SK-N-DZ (cell line): ENCODE results near the gene GDPGP1.

Experiments used
- DNase-seq: peaks from one replicate; pipeline ENCODE4 v3.0.0-alpha.2; 2015; ENCODE audit warnings: low spot score

GDPGP1 gene

DNA sequence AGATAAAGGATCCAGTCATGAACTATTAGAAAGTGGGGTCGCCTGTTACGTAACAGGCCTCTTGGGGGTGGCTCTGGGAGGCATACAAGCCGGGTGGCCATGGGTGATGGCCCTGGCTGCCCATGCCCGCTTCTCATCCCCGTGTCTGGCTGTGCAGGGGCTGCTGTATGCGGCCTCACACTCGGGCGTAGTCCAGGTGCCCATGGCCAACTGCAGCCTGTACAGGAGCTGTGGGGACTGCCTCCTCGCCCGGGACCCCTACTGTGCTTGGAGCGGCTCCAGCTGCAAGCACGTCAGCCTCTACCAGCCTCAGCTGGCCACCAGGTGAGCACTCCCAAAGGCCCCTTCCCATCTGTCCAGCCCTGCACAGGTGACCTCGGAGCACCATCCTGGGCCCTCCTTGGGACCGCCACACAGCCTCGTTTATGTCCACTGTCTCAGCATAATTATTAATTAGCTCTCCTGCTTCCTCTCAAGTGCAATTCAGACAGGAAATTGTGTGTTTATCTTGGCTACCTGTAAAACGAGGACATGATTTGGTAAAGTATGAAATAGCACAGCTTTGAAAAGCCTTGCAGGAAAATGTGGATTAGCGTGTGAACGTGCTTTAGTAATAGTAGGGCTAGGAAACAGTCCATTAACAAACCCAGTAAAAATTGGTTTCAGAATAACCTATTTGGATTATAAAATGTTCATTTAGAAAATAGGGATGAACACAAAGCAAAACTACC, 8.3 kb upstream of the GDPGP1 start:
- no peak for DNase-seq

- DNase-seq = no peak
These were observed 6.7 kb upstream of the GDPGP1 start for GRCh38 chr15:90227336-90227735.

- no peak for DNase-seq
These were observed 5.9 kb upstream of the GDPGP1 start for GRCh38 chr15:90227816-90228772.

DNA sequence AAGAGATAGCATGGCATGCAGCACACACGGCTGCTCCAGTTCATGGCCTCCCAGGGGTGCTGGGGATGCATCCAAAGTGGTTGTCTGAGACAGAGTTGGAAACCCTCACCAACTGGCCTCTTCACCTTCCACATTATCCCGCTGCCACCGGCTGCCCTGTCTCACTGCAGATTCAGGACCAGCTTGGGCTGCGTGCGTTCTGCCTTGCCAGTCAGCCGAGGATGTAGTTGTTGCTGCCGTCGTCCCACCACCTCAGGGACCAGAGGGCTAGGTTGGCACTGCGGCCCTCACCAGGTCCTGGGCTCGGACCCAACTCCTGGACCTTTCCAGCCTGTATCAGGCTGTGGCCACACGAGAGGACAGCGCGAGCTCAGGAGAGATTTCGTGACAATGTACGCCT, 5.0 kb upstream of the GDPGP1 start:
- no peak for DNase-seq

- no peak for DNase-seq
These were observed 3.9 kb upstream of the GDPGP1 start for GRCh38 chr15:90230071-90230494.

- no peak for DNase-seq
These were observed 3.4 kb upstream of the GDPGP1 start for GRCh38 chr15:90230610-90231009.

DNA sequence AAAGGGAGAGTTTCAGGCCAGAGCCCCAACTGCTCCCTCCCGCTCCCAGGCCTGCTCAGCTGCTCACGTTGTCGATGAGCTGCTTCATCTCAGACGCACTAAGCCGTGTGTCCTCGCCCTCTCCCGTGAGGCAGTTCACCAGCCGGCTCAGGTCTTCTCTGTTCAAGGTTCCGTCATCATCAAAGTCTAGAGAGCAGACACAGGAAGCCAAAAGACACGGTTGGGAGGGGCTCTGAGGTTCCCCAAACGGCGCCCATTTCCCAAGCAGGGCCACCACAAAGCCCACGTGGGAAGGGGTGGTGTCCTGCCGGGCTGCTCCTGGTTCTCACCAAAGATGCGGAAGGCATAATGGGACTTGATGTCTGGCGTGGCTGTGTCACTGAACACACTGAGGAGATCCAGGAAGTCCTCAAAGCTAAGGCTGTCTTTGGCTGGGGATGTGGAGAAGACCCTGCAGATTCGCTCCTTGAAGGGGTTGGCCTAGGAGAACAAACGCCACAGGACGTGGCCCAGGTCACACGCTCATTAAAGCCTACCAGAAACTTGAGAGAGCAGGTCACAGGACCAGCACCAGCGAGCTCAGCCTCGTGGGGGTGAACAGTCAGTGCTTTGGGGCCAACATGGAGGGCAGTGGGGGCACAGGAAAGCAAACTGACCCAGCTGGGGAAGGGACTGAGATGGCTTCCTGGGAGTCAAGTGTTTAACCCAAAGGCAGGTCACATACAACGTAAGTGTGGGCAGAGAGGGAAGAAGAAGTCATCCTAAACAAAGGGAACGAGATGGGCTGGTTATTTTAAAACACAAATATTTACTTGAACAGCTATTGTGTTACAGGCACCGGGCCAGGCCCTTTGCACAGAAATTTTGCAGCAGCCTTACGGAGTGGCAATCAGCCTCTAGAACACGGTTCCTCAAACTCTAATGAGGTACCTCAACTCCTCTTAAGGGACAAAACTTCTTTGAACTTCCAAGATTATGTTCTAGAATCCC, 2.7 kb upstream of the GDPGP1 start:
- DNase-seq = no peak

- no peak for DNase-seq
These were observed 1.8 kb upstream of the GDPGP1 start for GRCh38 chr15:90232196-90232595.

DNA sequence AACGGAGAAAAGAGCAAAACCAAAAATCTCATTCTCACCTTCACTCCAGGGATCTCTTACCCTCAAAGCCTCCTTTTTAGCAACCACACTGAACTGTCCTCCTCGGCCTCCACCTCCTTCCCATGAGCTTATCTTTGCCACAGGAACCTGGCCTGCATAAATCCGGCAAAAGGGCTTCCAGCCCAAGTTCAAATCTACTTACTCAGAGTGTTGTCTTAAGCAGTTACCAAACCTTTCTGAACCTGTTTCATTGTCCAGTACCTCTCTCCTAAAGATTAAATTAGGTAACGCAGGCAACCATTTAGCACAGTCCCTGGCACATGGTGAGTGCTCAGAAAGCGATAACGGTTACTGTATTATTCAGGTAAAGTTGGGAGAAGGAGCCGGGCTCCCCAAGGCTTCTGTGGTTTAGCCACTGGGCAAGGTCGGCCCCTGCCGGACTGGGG, 1.0 kb upstream of the GDPGP1 start:
- no peak for DNase-seq

DNA sequence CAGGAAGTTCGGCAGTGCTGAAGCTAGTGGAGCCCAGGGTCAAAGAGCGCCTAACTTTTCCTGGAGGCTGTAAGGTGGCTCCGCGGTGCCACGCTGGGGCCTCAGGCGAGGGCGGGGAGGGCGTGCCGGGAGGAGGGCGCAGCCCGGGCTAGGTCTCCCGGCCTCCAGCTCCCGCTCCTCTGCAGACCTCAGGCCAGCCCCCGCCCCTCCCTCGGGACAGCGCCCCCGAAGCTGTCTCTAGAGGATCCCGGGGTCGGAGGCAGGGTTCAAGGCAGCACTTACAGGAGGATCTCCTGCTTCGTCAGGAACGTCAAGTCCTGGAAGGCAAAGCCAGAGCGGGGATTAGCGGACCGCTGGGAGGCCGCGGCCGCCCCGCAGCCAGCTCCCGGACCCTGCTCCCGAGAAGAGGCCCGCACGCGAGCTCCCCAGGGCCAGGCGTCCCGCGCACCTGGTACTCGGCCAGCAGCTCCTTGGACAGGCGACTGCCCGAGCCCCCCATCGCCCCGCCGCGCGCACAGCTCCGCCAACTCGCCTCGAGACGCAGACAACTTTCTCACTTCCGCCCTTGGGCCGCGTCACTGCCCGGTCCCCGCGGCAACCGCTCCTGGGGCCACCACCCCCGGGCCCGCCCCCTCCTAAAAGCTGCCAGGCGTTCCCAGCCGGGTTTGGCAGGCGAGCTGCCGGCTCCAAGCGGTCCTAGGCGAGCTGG, 468 bp upstream of the GDPGP1 start, which contains the start of gene CIB1:
Gene CIB1, minus strand, starts transcription at position 555 of the 709 bp plus-strand sequence. Its CDS starts 56 bp downstream, at position 499.
- DNase-seq = peak; percentile 53

- DNase-seq = no peak
These were observed 5.4 kb downstream of the GDPGP1 start for GRCh38 chr15:90239371-90239770.

DNA sequence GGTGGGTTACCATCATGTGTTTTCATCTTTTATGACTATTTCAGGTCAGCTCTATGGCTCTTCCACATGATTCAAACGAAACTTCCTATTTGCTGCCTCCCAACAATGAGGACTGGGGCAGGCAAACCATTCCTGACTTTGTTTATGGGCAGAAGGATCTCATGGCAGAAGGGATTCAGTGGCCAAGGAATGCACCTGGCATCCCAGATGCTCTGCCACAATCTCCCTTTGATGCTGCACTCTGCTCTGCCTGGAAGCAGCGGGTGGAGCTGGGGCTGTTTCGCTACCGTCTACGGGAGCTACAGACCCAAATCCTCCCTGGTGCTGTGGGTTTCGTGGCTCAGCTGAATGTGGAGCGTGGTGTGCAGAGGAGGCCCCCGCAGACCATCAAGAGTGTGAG, 6.8 kb downstream of the GDPGP1 start:
- DNase-seq = no peak

- DNase-seq = no peak
These were observed 7.6 kb downstream of the GDPGP1 start for GRCh38 chr15:90241343-90242192.

DNA sequence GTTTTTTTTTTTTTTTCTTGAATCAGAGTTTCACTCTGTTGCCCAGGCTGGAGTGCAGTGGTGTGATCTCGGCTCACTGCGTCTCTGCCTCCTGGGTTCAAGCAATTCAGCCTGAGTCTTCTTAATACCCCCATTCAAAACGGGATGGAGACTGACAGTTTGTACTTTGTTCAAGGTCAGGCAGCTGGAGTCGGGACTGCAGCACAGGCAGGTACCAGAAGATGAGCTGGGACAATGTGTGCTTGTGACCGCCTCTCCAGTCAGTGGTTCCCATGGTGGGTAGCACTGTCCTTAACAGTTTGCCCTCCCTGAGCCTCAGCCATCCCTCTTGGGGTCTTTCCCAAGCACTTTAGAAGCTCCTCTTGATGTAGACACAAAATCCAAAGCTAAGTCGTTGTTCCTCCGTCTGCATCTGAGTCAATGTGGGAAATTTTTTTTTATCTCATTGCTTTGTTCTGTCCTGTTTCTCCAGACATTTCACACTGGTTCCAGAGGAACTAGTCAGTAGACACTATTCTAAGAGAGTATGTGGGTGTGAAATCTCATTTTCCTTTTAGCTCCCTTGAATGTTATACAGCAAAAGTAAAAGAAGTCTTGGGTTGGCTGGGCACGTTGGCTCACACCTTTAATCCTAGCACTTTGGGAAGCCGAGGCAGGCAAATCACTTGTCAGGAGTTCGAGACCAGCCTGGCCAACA, 10.1 kb downstream of the GDPGP1 start:
- no peak for DNase-seq

DNA sequence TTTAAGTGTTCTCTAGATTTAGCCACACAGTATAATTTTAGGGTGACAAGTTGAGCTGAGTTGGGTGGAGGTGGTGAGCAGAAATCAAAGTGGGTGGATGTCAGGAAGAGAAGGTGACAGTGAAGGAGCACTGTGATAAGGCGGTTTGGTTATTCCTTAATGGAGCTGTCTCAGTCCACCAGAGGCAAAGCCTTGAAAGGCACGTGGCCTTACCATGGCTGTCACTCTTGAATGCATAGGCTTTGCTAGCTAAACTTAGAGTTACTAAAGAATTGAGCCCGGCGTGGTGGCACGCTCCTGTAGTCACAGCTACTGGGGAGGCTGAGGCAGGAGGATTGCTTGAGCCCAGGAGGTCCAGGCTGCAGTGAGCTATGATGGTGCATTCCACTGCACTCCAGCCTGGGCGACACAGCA, 14.8 kb downstream of the GDPGP1 start:
- DNase-seq = no peak

- peak; percentile 91 for DNase-seq
These were observed 15.3 kb downstream of the GDPGP1 start, which contains the start of gene TTLL13 for GRCh38 chr15:90249203-90249863. TSS of gene TTLL13 (plus strand) at chr15:90249556. CDS start at chr15:90250631, 1,075 bp downstream.

DNA sequence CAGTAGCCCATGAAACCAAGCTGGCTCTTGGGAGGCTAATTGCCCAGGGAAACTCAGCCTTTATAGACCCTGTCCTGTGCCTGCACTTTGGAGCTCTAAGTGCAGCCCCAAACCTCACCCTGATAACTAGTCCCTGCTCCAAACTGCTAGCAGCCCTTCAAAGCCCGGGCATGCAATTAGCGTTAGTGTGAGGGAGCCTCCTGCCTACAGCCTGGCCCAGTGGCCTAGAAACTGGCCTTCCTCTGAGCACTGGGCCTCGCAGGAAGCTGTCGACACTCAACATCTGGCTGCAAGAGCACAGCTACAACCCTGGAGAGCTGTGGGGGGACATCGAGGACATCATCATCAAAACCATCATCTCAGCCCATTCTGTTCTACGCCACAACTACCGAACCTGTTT, 23.8 kb downstream of the GDPGP1 start:
- DNase-seq = no peak

- DNase-seq = no peak
These were observed 25.5 kb downstream of the GDPGP1 start for GRCh38 chr15:90259524-90259923.
